HG03039 (cell line): ENCODE results near the gene ERMAP.
"Not testable (repeated sequence)": the region's sequence is repeated elsewhere in the genome, so short reads cannot be mapped to it uniquely, and the experiment has no call there.

Source experiments
- ATAC-seq: cut with Tn5 transposase; IDR thresholded peaks from one replicate; pipeline ENCODE4 v1.9.1; 2021; ENCODE audit warnings: mild to moderate bottlenecking, moderate library complexity; ENCODE audit not compliant: unreplicated experiment

Gene ERMAP

GRCh38 chr1:42806593-42806992 is 10.3 kb upstream of the ERMAP start:
- no peak for ATAC-seq

- ATAC-seq = no peak
Measured at GRCh38 chr1:42807056-42807668, 9.8 kb upstream of the ERMAP start.

GRCh38 chr1:42814815-42815214 is 2.1 kb upstream of the ERMAP start:
- ATAC-seq = not testable (repeated sequence)

- no peak for ATAC-seq
Measured at GRCh38 chr1:42815941-42816584, 859 bp upstream of the ERMAP start.

GRCh38 chr1:42817440-42817767 is 482 bp downstream of the ERMAP start:
- no peak for ATAC-seq

- ATAC-seq = no peak
Measured at GRCh38 chr1:42817976-42818375, 1.1 kb downstream of the ERMAP start.

GRCh38 chr1:42820813-42821212 is 3.9 kb downstream of the ERMAP start:
- no peak for ATAC-seq

- no peak for ATAC-seq
Measured at GRCh38 chr1:42821690-42822089, 4.8 kb downstream of the ERMAP start.

- ATAC-seq = no peak
Measured at GRCh38 chr1:42822800-42823392, 6.0 kb downstream of the ERMAP start.

- no peak for ATAC-seq
Measured at GRCh38 chr1:42824481-42825035, 7.6 kb downstream of the ERMAP start.

- ATAC-seq = no peak
Measured at GRCh38 chr1:42825036-42825851, 8.3 kb downstream of the ERMAP start.

GRCh38 chr1:42830631-42831030 is 13.7 kb downstream of the ERMAP start:
- no peak for ATAC-seq

GRCh38 chr1:42831273-42831672 is 14.4 kb downstream of the ERMAP start:
- no peak for ATAC-seq

- ATAC-seq = no peak
Measured at GRCh38 chr1:42832641-42833240, 15.8 kb downstream of the ERMAP start.

GRCh38 chr1:42833981-42834380 is 17.1 kb downstream of the ERMAP start:
- ATAC-seq = no peak

- no peak for ATAC-seq
Measured at GRCh38 chr1:42834803-42835202, 17.9 kb downstream of the ERMAP start.

- no peak for ATAC-seq
Measured at GRCh38 chr1:42835422-42835821, 18.5 kb downstream of the ERMAP start.

- no peak for ATAC-seq
Measured at GRCh38 chr1:42837709-42838108, 20.8 kb downstream of the ERMAP start.

GRCh38 chr1:42838482-42839190 is 21.7 kb downstream of the ERMAP start:
- ATAC-seq = no peak

- no peak for ATAC-seq
Measured at GRCh38 chr1:42841010-42841409, 24.1 kb downstream of the ERMAP start.
